Measurements from ENCODE around the gene PRKAR1B. TPM values are rescaled to one million over a fixed set of nuclear protein-coding genes. Genes with fewer than 3 reads are reported as not detected.

The PRKAR1B gene
- total and polyA plus RNA-seq, 8 donors: 2.5 to 8.4 (median 5.3) TPM

DNA sequence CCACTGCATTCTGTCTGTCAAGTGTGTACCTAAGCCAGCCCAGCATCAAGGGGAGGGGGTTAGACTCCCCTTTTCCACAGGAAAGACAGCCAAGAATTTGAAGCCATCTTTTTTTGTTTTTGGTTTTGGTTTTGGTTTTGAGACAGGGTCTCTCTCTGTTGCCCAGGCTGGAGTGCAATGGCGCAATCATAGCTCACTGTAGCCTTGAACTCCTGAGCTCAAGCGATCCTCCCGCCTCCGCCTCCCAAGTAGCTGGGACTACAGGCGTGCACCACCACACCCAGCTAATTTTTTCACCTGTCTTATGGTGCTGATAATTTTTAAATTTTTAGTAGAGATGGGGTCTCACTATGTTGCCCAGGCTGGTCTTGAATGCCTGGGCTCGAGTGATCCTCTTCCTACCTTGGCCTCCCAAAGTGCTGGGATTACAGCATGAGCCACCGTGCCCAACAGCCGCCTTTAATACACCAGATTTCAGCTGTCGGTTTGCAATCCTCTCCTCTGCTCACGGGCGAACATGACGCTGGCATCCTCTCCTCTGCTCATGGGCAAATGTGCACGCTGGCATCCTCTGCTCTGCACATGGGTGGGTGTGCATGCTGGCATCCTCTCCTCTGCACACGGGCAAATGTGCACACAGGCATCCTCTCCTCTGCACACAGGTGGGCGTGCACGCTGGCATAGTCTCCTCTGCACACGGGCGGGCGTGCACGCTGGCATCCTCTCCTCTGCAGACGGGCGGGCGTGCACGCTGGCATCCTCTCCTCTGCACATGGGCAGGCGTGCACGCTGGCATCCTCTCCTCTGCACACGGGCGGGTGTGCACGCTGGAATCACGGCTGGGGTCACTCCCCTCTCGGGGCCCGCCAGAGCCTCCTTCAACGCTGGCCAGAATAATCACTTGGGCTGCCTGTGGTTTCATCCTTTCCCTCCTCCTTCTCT, 151.4 kb downstream of the PRKAR1B start:
- Histone ChIP-seq H3K36me3 (no peaks in the 10 kb centered on the region), H3K27ac (no peak overlapping the region), H3K9me3 (no peaks in the 10 kb centered on the region), H3K27me3 (no peaks in the 10 kb centered on the region), H3K4me1 (no peaks in the 10 kb centered on the region), H3K4me3 (no peak overlapping the region)
- ATAC-seq: no peak
- peak in 2 of 6 donors; percentile 7 to 24 for DNase-seq
- TF ChIP-seq, protein P1, sequence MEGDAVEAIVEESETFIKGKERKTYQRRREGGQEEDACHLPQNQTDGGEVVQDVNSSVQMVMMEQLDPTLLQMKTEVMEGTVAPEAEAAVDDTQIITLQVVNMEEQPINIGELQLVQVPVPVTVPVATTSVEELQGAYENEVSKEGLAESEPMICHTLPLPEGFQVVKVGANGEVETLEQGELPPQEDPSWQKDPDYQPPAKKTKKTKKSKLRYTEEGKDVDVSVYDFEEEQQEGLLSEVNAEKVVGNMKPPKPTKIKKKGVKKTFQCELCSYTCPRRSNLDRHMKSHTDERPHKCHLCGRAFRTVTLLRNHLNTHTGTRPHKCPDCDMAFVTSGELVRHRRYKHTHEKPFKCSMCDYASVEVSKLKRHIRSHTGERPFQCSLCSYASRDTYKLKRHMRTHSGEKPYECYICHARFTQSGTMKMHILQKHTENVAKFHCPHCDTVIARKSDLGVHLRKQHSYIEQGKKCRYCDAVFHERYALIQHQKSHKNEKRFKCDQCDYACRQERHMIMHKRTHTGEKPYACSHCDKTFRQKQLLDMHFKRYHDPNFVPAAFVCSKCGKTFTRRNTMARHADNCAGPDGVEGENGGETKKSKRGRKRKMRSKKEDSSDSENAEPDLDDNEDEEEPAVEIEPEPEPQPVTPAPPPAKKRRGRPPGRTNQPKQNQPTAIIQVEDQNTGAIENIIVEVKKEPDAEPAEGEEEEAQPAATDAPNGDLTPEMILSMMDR (IDR thresholded peaks at IDR 0.05): no peak
- WGBS, 2 donors: 92 to 97% methylated on average over 32 to 33 of the region's 33 CpGs
- intact Hi-C loops (cut with DNase I): no loop called here
- no peak for FAIRE-seq

DNA sequence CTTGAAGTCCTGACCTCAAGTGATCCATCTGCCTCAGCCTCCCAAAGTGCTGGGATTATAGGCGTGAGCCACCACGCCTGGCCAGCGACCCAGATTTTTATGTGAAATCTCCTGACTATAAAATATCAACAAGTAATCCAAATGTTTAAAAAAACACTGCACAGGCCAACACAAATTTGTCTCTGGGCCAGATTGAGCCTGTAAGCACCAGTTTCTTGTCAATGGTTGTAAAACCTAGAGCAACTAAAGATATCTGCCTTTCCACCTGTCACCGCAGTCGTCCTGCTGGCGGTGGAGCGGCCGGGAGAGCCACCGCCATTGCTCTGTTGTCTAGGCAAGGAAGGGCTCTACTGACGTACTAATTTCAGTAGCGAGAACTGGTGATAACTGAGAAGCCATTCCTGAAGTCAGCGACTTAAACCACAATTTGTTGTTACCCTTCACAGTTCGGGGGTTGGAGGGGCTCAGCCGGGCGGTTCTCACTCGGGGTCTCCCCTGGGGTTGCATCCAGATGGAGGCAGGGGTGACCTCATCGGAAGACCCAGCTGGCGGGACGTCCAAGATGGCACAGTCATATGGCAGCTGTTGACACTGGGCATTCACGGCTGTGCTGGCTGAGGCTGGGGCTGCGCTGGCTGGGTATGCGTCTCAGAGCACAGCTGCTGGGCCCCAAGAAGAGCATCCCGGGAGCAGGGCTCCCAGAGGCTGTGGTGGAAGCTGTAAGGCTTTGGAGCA, 152.3 kb downstream of the PRKAR1B start:
- TF ChIP-seq, protein P1 (IDR thresholded peaks at IDR 0.05): no peak
- Histone ChIP-seq H3K36me3 (no peaks in the 10 kb centered on the region), H3K4me1 (no peaks in the 10 kb centered on the region), H3K27ac (no peak overlapping the region), H3K27me3 (no peaks in the 10 kb centered on the region), H3K4me3 (no peak overlapping the region), H3K9me3 (no peaks in the 10 kb centered on the region)
- intact Hi-C loops (cut with DNase I): no loop called here
- FAIRE-seq (no peak), DNase-seq (peak in 2 of 6 donors; percentile 13 to 50), ATAC-seq (no peak)
- WGBS, 2 donors: 96 to 97% methylated on average over 23 of the region's 23 CpGs

DNA sequence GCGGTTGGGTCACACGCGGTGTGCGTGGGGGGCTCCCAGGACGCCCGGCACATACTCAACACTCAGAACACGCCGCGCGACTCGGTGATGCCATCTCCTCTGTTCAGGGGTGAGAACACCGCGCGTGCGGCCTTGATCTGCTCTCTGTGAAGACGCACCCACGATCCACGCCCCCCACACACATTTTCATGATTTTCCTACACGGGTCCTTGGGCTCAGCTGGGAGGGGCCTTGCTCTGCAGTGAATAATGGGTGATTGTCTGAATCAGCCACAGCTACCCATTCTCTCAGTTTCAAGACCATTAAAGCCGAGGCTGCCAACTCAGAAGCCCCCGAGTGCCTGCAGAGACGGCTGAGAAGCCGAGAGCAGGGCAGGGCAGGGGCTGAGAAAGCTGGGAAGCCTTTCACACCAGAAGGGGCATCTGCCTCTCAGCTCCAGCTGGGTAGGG, 153.1 kb downstream of the PRKAR1B start:
- H3K36me3 ChIP-seq: no peaks in the 10 kb centered on the region
- WGBS, 2 donors: 93% methylated on average over 22 to 23 of the region's 23 CpGs
- no peaks in the 10 kb centered on the region for H3K9me3 ChIP-seq
- H3K27ac ChIP-seq: no peak overlapping the region
- H3K4me3 ChIP-seq: no peak overlapping the region
- H3K4me1 ChIP-seq: no peaks in the 10 kb centered on the region
- ATAC-seq (no peak), FAIRE-seq (no peak), DNase-seq (peak in 2 of 6 donors; percentile 13 to 19)
- H3K27me3 ChIP-seq: no peaks in the 10 kb centered on the region
- TF ChIP-seq, protein P1 (IDR thresholded peaks at IDR 0.05): no peak
- intact Hi-C loops (cut with DNase I): no loop called here

DNA sequence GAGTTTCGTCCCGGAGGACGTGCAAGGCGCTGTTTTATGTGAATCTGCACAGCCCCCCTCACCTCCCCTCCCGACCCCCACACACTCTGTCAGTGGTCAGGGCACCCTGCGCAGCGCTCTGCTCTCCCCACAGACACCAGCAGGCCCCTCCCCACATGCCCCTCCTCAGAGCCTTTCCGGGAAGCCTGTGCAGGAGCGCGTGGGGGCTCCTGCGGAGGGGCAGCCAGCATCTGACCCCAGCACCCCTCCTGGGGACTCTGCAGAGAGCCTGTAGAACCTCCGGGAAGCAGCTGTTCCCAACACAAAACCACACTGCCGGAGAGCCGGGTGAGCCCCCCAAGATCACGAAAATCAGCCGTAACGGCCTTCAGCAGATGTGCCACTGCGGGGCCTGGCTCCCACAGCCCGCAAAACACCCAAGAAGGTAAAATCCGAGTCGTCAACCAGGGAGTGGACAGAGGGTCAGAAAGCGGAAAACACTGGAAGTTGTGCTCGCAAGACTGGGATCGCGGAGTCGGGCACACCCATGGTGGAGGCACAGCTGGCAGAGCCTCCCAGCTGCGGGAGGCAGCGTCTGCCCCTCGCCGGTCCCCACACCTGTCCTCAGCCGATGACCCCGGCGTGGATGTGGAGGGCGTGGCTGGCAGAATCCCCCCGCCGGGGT, 153.7 kb downstream of the PRKAR1B start:
- intact Hi-C loops (cut with DNase I): no loop called here
- Histone ChIP-seq H3K4me1 (no peaks in the 10 kb centered on the region), H3K36me3 (no peaks in the 10 kb centered on the region), H3K27me3 (no peaks in the 10 kb centered on the region), H3K27ac (no peak overlapping the region), H3K4me3 (no peak overlapping the region), H3K9me3 (no peaks in the 10 kb centered on the region)
- WGBS, 2 donors: 91 to 98% methylated on average over 36 of the region's 36 CpGs
- ATAC-seq (no peak), DNase-seq (peak in 2 of 6 donors; percentile 15 to 44), FAIRE-seq (no peak)
- TF ChIP-seq, protein P1 (IDR thresholded peaks at IDR 0.05): no peak
